ENCODE results near the gene TRIM67. TPM values are rescaled to one million over a fixed set of nuclear protein-coding genes. Genes with fewer than 3 reads are reported as not detected.
"Not testable (repeated sequence)": the region's sequence is repeated elsewhere in the genome, so short reads cannot be mapped to it uniquely, and the experiment has no call there.

TRIM67 gene
- total RNA-seq, 4 donors from 2014 or later = 1.1 TPM; not detected in 3

- peaks cover 0 to under 1% of the 10 kb centered on the region in 2 donors for H3K9me3 ChIP-seq
- H3K36me3 ChIP-seq = no peaks in the 10 kb centered on the region
- TF ChIP-seq POLR2A (IDR thresholded peaks at IDR 0.05) = no peak
- TF ChIP-seq CTCF (IDR thresholded peaks at IDR 0.05) = no peak
- peaks cover 0 to 5% of the 10 kb centered on the region in 2 donors for H3K27me3 ChIP-seq
- intact Hi-C loops (cut with DNase I; ENCODE audit: low total_unique reads) = no loop called here
- no peak for DNase-seq
- no peak overlapping the region for H3K4me3 ChIP-seq
- H3K4me1 ChIP-seq = peaks cover 0 to 6% of the 10 kb centered on the region in 2 donors
- no peak overlapping the region for H3K27ac ChIP-seq
These were observed 4.5 kb upstream of the TRIM67 start for GRCh38 chr1:231157311-231157710.

GRCh38 chr1:231158141-231158540 lies 3.7 kb upstream of the TRIM67 start:
- DNase-seq; H3K4me3 ChIP-seq; H3K9me3 ChIP-seq; intact Hi-C loops (cut with DNase I; ENCODE audit: low total_unique reads); H3K27ac ChIP-seq; H3K36me3 ChIP-seq: not testable (repeated sequence)
- Histone ChIP-seq H3K4me1 (peaks cover 0 to 14% of the 10 kb centered on the region in 2 donors), H3K27me3 (peaks cover 0 to 12% of the 10 kb centered on the region in 2 donors)

GRCh38 chr1:231159202-231159962 lies 2.5 kb upstream of the TRIM67 start:
- H3K9me3 ChIP-seq = no peaks in the 10 kb centered on the region
- peaks cover 0 to 20% of the 10 kb centered on the region in 2 donors for H3K4me1 ChIP-seq
- no peak overlapping the region for H3K27ac ChIP-seq
- no peak for TF ChIP-seq CTCF (IDR thresholded peaks at IDR 0.05)
- TF ChIP-seq POLR2A (IDR thresholded peaks at IDR 0.05) = no peak
- intact Hi-C loops (cut with DNase I; ENCODE audit: low total_unique reads) = no loop called here
- peaks cover 6 to 15% of the 10 kb centered on the region in 2 donors for H3K27me3 ChIP-seq
- no peak for DNase-seq
- H3K4me3 ChIP-seq = no peak overlapping the region
- H3K36me3 ChIP-seq = no peaks in the 10 kb centered on the region

- Histone ChIP-seq H3K36me3 (no peaks in the 10 kb centered on the region), H3K4me3 (no peak overlapping the region), H3K27ac (no peak overlapping the region), H3K4me1 (peaks cover 0 to 20% of the 10 kb centered on the region in 2 donors), H3K9me3 (no peaks in the 10 kb centered on the region), H3K27me3 (peaks cover 11 to 15% of the 10 kb centered on the region in 2 donors)
- DNase-seq = no peak
- intact Hi-C loops (cut with DNase I; ENCODE audit: low total_unique reads) = no loop called here
- TF ChIP-seq CTCF (IDR thresholded peaks at IDR 0.05) (no peak), POLR2A (IDR thresholded peaks at IDR 0.05) (no peak)
These were observed 1.7 kb upstream of the TRIM67 start for GRCh38 chr1:231159963-231160761.

- H3K9me3 ChIP-seq = no peaks in the 10 kb centered on the region
- TF ChIP-seq CTCF (IDR thresholded peaks at IDR 0.05) (no peak), POLR2A (IDR thresholded peaks at IDR 0.05) (no peak)
- peaks cover 15 to 19% of the 10 kb centered on the region in 2 donors for H3K27me3 ChIP-seq
- intact Hi-C loops (cut with DNase I; ENCODE audit: low total_unique reads) = no loop called here
- H3K27ac ChIP-seq = no peak overlapping the region
- H3K4me3 ChIP-seq = no peak overlapping the region
- no peaks in the 10 kb centered on the region for H3K36me3 ChIP-seq
- DNase-seq = no peak
- peaks cover 0 to 20% of the 10 kb centered on the region in 2 donors for H3K4me1 ChIP-seq
These were observed 777 bp upstream of the TRIM67 start for GRCh38 chr1:231160895-231161666.

Data from uterus (tissue), 4 donors.